ENCODE results near the gene HDHD3. TPM values are rescaled to one million over a fixed set of nuclear protein-coding genes. Genes with fewer than 3 reads are reported as not detected.
A peak's percentile ranks its signal among the peaks of the same experiment; 100 is the strongest.
"Not testable (repeated sequence)": the region's sequence is repeated elsewhere in the genome, so short reads cannot be mapped to it uniquely, and the experiment has no call there.

The HDHD3 gene
- total and polyA plus RNA-seq, 8 donors = 18.8 to 80.6 (median 27.4) TPM

GRCh38 chr9:113370806-113371325, 5.9 kb downstream of the HDHD3 start:
- intact Hi-C loops (cut with DNase I) = no loop called here
- DNase-seq (peak in 4 of 6 donors; percentile 41 to 64 (median 58)), FAIRE-seq (no peak), ATAC-seq (peak in 2 of 4 donors; percentile 7 to 18)
- Histone ChIP-seq H3K36me3 (peaks cover 0 to 15% (median 0%) of the 10 kb centered on the region in 3 donors), H3K4me1 (peaks cover 27 to 38% (median 36%) of the 10 kb centered on the region in 3 donors), H3K27ac (peak overlapping the region in 3 of 4 donors; percentile 18 to 51 (median 41)), H3K9me3 (no peaks in the 10 kb centered on the region), H3K4me3 (no peak overlapping the region), H3K27me3 (no peaks in the 10 kb centered on the region)
- TF ChIP-seq CTCF (IDR thresholded peaks at IDR 0.05) = no peak
- WGBS, 2 donors = 29 to 44% methylated on average over 8 of the region's 8 CpGs

GRCh38 chr9:113369855-113370140, 7.0 kb downstream of the HDHD3 start:
- intact Hi-C loops (cut with DNase I) = no loop called here
- Histone ChIP-seq H3K4me3 (no peak overlapping the region), H3K36me3 (peaks cover 0 to 15% (median 0%) of the 10 kb centered on the region in 3 donors), H3K4me1 (peaks cover 27 to 33% (median 33%) of the 10 kb centered on the region in 3 donors), H3K9me3 (no peaks in the 10 kb centered on the region), H3K27me3 (no peaks in the 10 kb centered on the region), H3K27ac (peak overlapping the region in 2 of 4 donors; percentile 39 to 45)
- no peak for FAIRE-seq
- DNase-seq = no peak
- no peak for TF ChIP-seq CTCF (IDR thresholded peaks at IDR 0.05)
- no peak for ATAC-seq
- WGBS, 2 donors = 49 to 59% methylated on average over 11 of the region's 11 CpGs

- H3K4me1 ChIP-seq = peaks cover 27 to 31% (median 30%) of the 10 kb centered on the region in 3 donors
- FAIRE-seq (no peak), ATAC-seq (peak; percentile 70 to 87 (median 82))
Measured at GRCh38 chr9:113368982-113369854, 7.6 kb downstream of the HDHD3 start.

GRCh38 chr9:113368348-113368981, 8.3 kb downstream of the HDHD3 start:
- 83 to 84% methylated on average over 5 of the region's 5 CpGs for WGBS, 2 donors
- FAIRE-seq = no peak
- intact Hi-C loops (cut with DNase I) = no loop called here
- TF ChIP-seq CTCF (IDR thresholded peaks at IDR 0.05) = no peak
- no peak for ATAC-seq
- Histone ChIP-seq H3K27me3 (no peaks in the 10 kb centered on the region), H3K4me3 (no peak overlapping the region), H3K4me1 (peaks cover 25 to 28% (median 25%) of the 10 kb centered on the region in 3 donors), H3K36me3 (peaks cover 0 to 4% (median 0%) of the 10 kb centered on the region in 3 donors), H3K9me3 (no peaks in the 10 kb centered on the region), H3K27ac (no peak overlapping the region)
- DNase-seq = no peak

More at GRCh38 chr9:113368982-113369854, 7.6 kb downstream of the HDHD3 start:
- intact Hi-C loops (cut with DNase I) = no loop called here
- Histone ChIP-seq H3K36me3 (peaks cover 0 to 11% (median 0%) of the 10 kb centered on the region in 3 donors), H3K27ac (peak overlapping the region in 2 of 4 donors; percentile 39 to 45), H3K27me3 (no peaks in the 10 kb centered on the region), H3K9me3 (no peaks in the 10 kb centered on the region), H3K4me3 (no peak overlapping the region)
- DNase-seq = peak; percentile 77 to 91 (median 82)
- no peak for TF ChIP-seq CTCF (IDR thresholded peaks at IDR 0.05)
- WGBS, 2 donors = 42 to 50% methylated on average over 13 of the region's 13 CpGs

- H3K27me3 ChIP-seq; H3K9me3 ChIP-seq; H3K4me3 ChIP-seq; intact Hi-C loops (cut with DNase I); ATAC-seq; H3K27ac ChIP-seq; H3K36me3 ChIP-seq; FAIRE-seq; DNase-seq: not testable (repeated sequence)
- peaks cover 7 to 13% (median 10%) of the 10 kb centered on the region in 3 donors for H3K4me1 ChIP-seq
- 91 to 92% methylated on average over 3 of the region's 3 CpGs for WGBS, 2 donors
Measured at GRCh38 chr9:113365652-113366051, 11.1 kb downstream of the HDHD3 start.

Measured in pancreas (tissue), 10 donors.